Neural cell (in vitro differentiated cells): ENCODE results near the gene SKP1.

Experiments
- EP300 ChIP-seq: fragments of 450-650 bp; conservative IDR thresholded peaks from 2 replicates; pipeline ENCODE4 v1.6.1; 2014; ENCODE audit warnings: antibody characterized with exemption, mild to moderate bottlenecking, moderate library complexity; ENCODE audit not compliant: poor library complexity, severe bottlenecking
- EZH2 ChIP-seq: fragments of 200-600, 300-800 bp; shearing (Covaris generic), sonication (generic); IDR thresholded peaks from 2 replicates; pipeline ENCODE4 v1.6.1; 2014; ENCODE audit warnings: antibody characterized with exemption, low read length, borderline replicate concordance, mild to moderate bottlenecking; ENCODE audit not compliant: insufficient read depth, poor library complexity, severe bottlenecking
- MXI1 ChIP-seq: fragments of 450-650 bp; conservative IDR thresholded peaks from 2 replicates; pipeline ENCODE4 v1.6.1; 2014; ENCODE audit warnings: antibody characterized with exemption, mild to moderate bottlenecking; ENCODE audit not compliant: poor library complexity, severe bottlenecking
- POLR2AphosphoS5 ChIP-seq: IDR thresholded peaks from 2 replicates; pipeline ENCODE4 v1.6.1; 2012
- SMC3 ChIP-seq: fragments of 450-650 bp; conservative IDR thresholded peaks from 2 replicates; pipeline ENCODE4 v1.6.1; 2014; ENCODE audit warnings: antibody characterized with exemption, mild to moderate bottlenecking, moderate library complexity; ENCODE audit not compliant: poor library complexity
- TF ChIP-seq, protein P1 (sequence below): fragments of 450-650 bp; IDR thresholded peaks from 2 replicates; pipeline ENCODE4 v1.5.1; 2014; ENCODE audit warnings: antibody characterized with exemption, mild to moderate bottlenecking, moderate library complexity; ENCODE audit not compliant: poor library complexity, severe bottlenecking
- TF ChIP-seq, protein P2 (sequence below): IDR thresholded peaks from 2 replicates; pipeline ENCODE4 v1.6.1; 2012; ENCODE audit warnings: borderline replicate concordance

DNA sequence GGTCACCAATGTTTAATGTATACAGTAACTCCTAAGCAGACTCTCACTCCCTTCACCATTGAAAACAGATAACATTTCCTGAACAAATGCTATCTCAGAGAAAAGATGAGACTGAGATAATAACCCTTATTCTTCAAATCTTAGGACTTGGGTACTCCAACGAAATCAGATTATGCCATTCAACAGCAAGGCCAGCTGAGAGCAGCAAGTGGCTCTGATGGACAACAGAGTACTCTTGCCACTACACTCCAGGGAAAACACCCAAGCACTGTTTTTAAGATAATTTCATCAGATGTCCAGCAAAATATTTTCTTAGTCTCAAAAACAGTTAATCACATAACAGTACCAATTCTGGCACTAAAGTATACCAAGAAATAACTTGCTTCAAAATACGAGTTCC lies 39.0 kb upstream of the SKP1 start:
- TF ChIP-seq, protein P1, sequence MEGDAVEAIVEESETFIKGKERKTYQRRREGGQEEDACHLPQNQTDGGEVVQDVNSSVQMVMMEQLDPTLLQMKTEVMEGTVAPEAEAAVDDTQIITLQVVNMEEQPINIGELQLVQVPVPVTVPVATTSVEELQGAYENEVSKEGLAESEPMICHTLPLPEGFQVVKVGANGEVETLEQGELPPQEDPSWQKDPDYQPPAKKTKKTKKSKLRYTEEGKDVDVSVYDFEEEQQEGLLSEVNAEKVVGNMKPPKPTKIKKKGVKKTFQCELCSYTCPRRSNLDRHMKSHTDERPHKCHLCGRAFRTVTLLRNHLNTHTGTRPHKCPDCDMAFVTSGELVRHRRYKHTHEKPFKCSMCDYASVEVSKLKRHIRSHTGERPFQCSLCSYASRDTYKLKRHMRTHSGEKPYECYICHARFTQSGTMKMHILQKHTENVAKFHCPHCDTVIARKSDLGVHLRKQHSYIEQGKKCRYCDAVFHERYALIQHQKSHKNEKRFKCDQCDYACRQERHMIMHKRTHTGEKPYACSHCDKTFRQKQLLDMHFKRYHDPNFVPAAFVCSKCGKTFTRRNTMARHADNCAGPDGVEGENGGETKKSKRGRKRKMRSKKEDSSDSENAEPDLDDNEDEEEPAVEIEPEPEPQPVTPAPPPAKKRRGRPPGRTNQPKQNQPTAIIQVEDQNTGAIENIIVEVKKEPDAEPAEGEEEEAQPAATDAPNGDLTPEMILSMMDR = no peak
- TF ChIP-seq EP300 (no peak), EZH2 (no peak), SMC3 (no peak), MXI1 (no peak), POLR2AphosphoS5 (no peak)
- TF ChIP-seq, protein P2, sequence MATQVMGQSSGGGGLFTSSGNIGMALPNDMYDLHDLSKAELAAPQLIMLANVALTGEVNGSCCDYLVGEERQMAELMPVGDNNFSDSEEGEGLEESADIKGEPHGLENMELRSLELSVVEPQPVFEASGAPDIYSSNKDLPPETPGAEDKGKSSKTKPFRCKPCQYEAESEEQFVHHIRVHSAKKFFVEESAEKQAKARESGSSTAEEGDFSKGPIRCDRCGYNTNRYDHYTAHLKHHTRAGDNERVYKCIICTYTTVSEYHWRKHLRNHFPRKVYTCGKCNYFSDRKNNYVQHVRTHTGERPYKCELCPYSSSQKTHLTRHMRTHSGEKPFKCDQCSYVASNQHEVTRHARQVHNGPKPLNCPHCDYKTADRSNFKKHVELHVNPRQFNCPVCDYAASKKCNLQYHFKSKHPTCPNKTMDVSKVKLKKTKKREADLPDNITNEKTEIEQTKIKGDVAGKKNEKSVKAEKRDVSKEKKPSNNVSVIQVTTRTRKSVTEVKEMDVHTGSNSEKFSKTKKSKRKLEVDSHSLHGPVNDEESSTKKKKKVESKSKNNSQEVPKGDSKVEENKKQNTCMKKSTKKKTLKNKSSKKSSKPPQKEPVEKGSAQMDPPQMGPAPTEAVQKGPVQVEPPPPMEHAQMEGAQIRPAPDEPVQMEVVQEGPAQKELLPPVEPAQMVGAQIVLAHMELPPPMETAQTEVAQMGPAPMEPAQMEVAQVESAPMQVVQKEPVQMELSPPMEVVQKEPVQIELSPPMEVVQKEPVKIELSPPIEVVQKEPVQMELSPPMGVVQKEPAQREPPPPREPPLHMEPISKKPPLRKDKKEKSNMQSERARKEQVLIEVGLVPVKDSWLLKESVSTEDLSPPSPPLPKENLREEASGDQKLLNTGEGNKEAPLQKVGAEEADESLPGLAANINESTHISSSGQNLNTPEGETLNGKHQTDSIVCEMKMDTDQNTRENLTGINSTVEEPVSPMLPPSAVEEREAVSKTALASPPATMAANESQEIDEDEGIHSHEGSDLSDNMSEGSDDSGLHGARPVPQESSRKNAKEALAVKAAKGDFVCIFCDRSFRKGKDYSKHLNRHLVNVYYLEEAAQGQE = no peak
